HL-60 (cell line): ENCODE results near the gene RUSF1.

ENCODE experiments used
- DNase-seq, 2 experiments: peaks; one replicate each; pipeline ENCODE4 v3.0.0-alpha.2; 2010 to 2020; ENCODE audit warnings: low read depth in 1 of 2, low spot score in 1 of 2
- H3K27ac ChIP-seq: fragments of 250-450 bp; sonication (Bioruptor Pico); replicated peaks from 2 replicates; pipeline ENCODE4 v1.5.1; 2020; ENCODE audit warnings: mild to moderate bottlenecking, moderate library complexity
- H3K27me3 ChIP-seq: fragments of 250-450 bp; sonication (Bioruptor Pico); 2 replicates; pipeline ENCODE4 v1.5.1; 2021; ENCODE audit warnings: mild to moderate bottlenecking, moderate library complexity; ENCODE audit not compliant: insufficient read depth, poor library complexity, severe bottlenecking
- H3K4me3 ChIP-seq: replicated peaks from 2 replicates; pipeline ENCODE4 v1.5.1; 2011; ENCODE audit warnings: mild to moderate bottlenecking, control low read depth, low read length; ENCODE audit not compliant: insufficient read depth
- CTCF ChIP-seq: IDR thresholded peaks from one replicate; pipeline ENCODE4 v1.5.1; 2011; ENCODE audit warnings: low read length, control low read depth, inconsistent platforms; ENCODE audit not compliant: insufficient read depth
- GABPA ChIP-seq: IDR thresholded peaks from 2 replicates; pipeline ENCODE4 v1.6.1; 2012; ENCODE audit warnings: low read depth
- POLR2AphosphoS5 ChIP-seq: IDR thresholded peaks from 2 replicates; pipeline ENCODE4 v1.6.1; 2012; ENCODE audit warnings: low read depth
- REST ChIP-seq: IDR thresholded peaks from 2 replicates; pipeline ENCODE4 v1.6.1; 2012; ENCODE audit warnings: low read depth; ENCODE audit not compliant: insufficient replicate concordance
- SPI1 ChIP-seq: IDR thresholded peaks from 2 replicates; pipeline ENCODE4 v1.6.1; 2012; ENCODE audit warnings: low read depth, mild to moderate bottlenecking, borderline replicate concordance

The RUSF1 gene

GRCh38 chr16:31496670-31497069 is 11.5 kb downstream of the RUSF1 start:
- DNase-seq: no peak
- TF ChIP-seq SPI1 (no peak), CTCF (no peak), GABPA (no peak), REST (no peak), POLR2AphosphoS5 (no peak)
- no peaks in the 10 kb centered on the region for H3K27me3 ChIP-seq
- no peak overlapping the region for H3K4me3 ChIP-seq
- H3K27ac ChIP-seq: no peak overlapping the region

GRCh38 chr16:31493506-31494125 is 14.6 kb downstream of the RUSF1 start:
- DNase-seq: no peak
- H3K27me3 ChIP-seq: no peaks in the 10 kb centered on the region
- TF ChIP-seq POLR2AphosphoS5: no peak
- TF ChIP-seq CTCF: no peak
- no peak for TF ChIP-seq SPI1
- TF ChIP-seq GABPA: no peak
- TF ChIP-seq REST: no peak
- H3K4me3 ChIP-seq: no peak overlapping the region
- no peak overlapping the region for H3K27ac ChIP-seq

- no peak for TF ChIP-seq REST
- no peak for TF ChIP-seq CTCF
- no peak for TF ChIP-seq GABPA
- TF ChIP-seq POLR2AphosphoS5: no peak
- no peak for TF ChIP-seq SPI1
- no peak for DNase-seq
- no peaks in the 10 kb centered on the region for H3K27me3 ChIP-seq
- H3K4me3 ChIP-seq: no peak overlapping the region
- no peak overlapping the region for H3K27ac ChIP-seq
Measured at GRCh38 chr16:31491778-31492418, 16.3 kb downstream of the RUSF1 start.
